Measurements from ENCODE around the gene MSTN. TPM values are rescaled to one million over a fixed set of nuclear protein-coding genes. Genes with fewer than 3 reads are reported as not detected.
A peak's percentile ranks its signal among the peaks of the same experiment; 100 is the strongest.
"Not testable (repeated sequence)": the region's sequence is repeated elsewhere in the genome, so short reads cannot be mapped to it uniquely, and the experiment has no call there.

Gene MSTN
- polyA plus RNA-seq, 4 donors = 1.4 to 2.9 (median 2.1) TPM

- DNase-seq (ENCODE audit: low read depth in 4 of 4, low spot score in 3 of 4) = no peak
Observed at GRCh38 chr2:190065839-190066238, 3.3 kb upstream of the MSTN start.

GRCh38 chr2:190063624-190064023, 1.1 kb upstream of the MSTN start:
- no peak for DNase-seq (ENCODE audit: low read depth in 4 of 4, low spot score in 3 of 4)

- DNase-seq (ENCODE audit: low read depth in 4 of 4, low spot score in 3 of 4) = no peak
Observed at GRCh38 chr2:190062053-190062452, 476 bp downstream of the MSTN start.

GRCh38 chr2:190060626-190061025, 1.9 kb downstream of the MSTN start:
- no peak for DNase-seq (ENCODE audit: low read depth in 4 of 4, low spot score in 3 of 4)

- no peak for DNase-seq (ENCODE audit: low read depth in 4 of 4, low spot score in 3 of 4)
Observed at GRCh38 chr2:190060019-190060418, 2.5 kb downstream of the MSTN start.

- DNase-seq (ENCODE audit: low read depth in 4 of 4, low spot score in 3 of 4) = no peak
Observed at GRCh38 chr2:190053426-190053825, 9.1 kb downstream of the MSTN start.

GRCh38 chr2:190052307-190052706, 10.2 kb downstream of the MSTN start:
- DNase-seq (ENCODE audit: low read depth in 4 of 4, low spot score in 3 of 4) = no peak

GRCh38 chr2:190051223-190051622, 11.3 kb downstream of the MSTN start:
- no peak for DNase-seq (ENCODE audit: low read depth in 4 of 4, low spot score in 3 of 4)

- DNase-seq (ENCODE audit: low read depth in 4 of 4, low spot score in 3 of 4) = no peak
Observed at GRCh38 chr2:190050001-190050400, 12.5 kb downstream of the MSTN start.

GRCh38 chr2:190044866-190045265, 17.7 kb downstream of the MSTN start:
- no peak for DNase-seq (ENCODE audit: low read depth in 4 of 4, low spot score in 3 of 4)

- no peak for DNase-seq (ENCODE audit: low read depth in 4 of 4, low spot score in 3 of 4)
Observed at GRCh38 chr2:190043441-190043840, 19.1 kb downstream of the MSTN start.

- no peak for DNase-seq (ENCODE audit: low read depth in 4 of 4, low spot score in 3 of 4)
Observed at GRCh38 chr2:190036071-190036470, 26.5 kb downstream of the MSTN start.

- DNase-seq (ENCODE audit: low read depth in 4 of 4, low spot score in 3 of 4) = not testable (repeated sequence)
Observed at GRCh38 chr2:190034417-190034816, 28.1 kb downstream of the MSTN start.

- peak in 2 of 4 donors; percentile 8 to 23 for DNase-seq (ENCODE audit: low read depth in 4 of 4, low spot score in 3 of 4)
Observed at GRCh38 chr2:190031969-190032618, 30.4 kb downstream of the MSTN start.

- peak in 2 of 4 donors; percentile 28 to 31 for DNase-seq (ENCODE audit: low read depth in 4 of 4, low spot score in 3 of 4)
Observed at GRCh38 chr2:190023860-190024259, 38.7 kb downstream of the MSTN start.

- DNase-seq (ENCODE audit: low read depth in 4 of 4, low spot score in 3 of 4) = no peak
Observed at GRCh38 chr2:190020720-190021119, 41.8 kb downstream of the MSTN start.

- DNase-seq (ENCODE audit: low read depth in 4 of 4, low spot score in 3 of 4) = no peak
Observed at GRCh38 chr2:190017837-190018236, 44.7 kb downstream of the MSTN start.

- DNase-seq (ENCODE audit: low read depth in 4 of 4, low spot score in 3 of 4) = not testable (repeated sequence)
Observed at GRCh38 chr2:190015969-190016368, 46.6 kb downstream of the MSTN start.

All from right renal pelvis (tissue), 4 donors.